Glutamatergic neuron (in vitro differentiated cells): Measurements from ENCODE around the gene GCA. TPM values are rescaled to one million over a fixed set of nuclear protein-coding genes. Genes with fewer than 3 reads are reported as not detected.

Experiments used
- DNase-seq: peaks from one replicate; pipeline ENCODE4 v3.0.0; 2022
- H3K27ac Mint-ChIP-seq: one replicate; pipeline ENCODE4 v1.8.0; 2020; ENCODE audit warnings: mild to moderate bottlenecking, mixed read lengths, inconsistent platforms; ENCODE audit not compliant: unreplicated experiment
- H3K27me3 Mint-ChIP-seq: one replicate; pipeline ENCODE4 v1.8.0; 2020; ENCODE audit warnings: mild to moderate bottlenecking, moderate library complexity, mixed read lengths, inconsistent platforms; ENCODE audit not compliant: unreplicated experiment
- H3K36me3 Mint-ChIP-seq: one replicate; pipeline ENCODE4 v1.8.0; 2020; ENCODE audit warnings: mild to moderate bottlenecking, mixed read lengths, inconsistent platforms; ENCODE audit not compliant: unreplicated experiment
- H3K4me1 Mint-ChIP-seq: one replicate; pipeline ENCODE4 v1.8.0; 2020; ENCODE audit warnings: mild to moderate bottlenecking, low read depth, mixed read lengths, inconsistent platforms; ENCODE audit not compliant: unreplicated experiment
- H3K4me3 Mint-ChIP-seq: one replicate; pipeline ENCODE4 v1.8.0; 2020; ENCODE audit warnings: mild to moderate bottlenecking, mixed read lengths, inconsistent platforms; ENCODE audit not compliant: unreplicated experiment
- H3K9me3 Mint-ChIP-seq: one replicate; pipeline ENCODE4 v1.8.0; 2020; ENCODE audit warnings: mild to moderate bottlenecking, moderate library complexity, mixed read lengths, inconsistent platforms; ENCODE audit not compliant: unreplicated experiment
- total RNA-seq: library from RNA; stranded (reverse); fragmentation: NEBNext Ultra II Directional; extraction: Animal tissue kit (Norgen Biotek cat#: 25700); gene quantifications from one replicate; pipeline ENCODE4 v1.2.1, GENCODE V29; 2021; ENCODE audit not compliant: unreplicated experiment
- TF ChIP-seq, protein P1 (sequence below): fragments of 200-600 bp; sonication (generic); IDR thresholded peaks from one replicate; pipeline ENCODE4 v1.5.0; 2021; ENCODE audit not compliant: partially characterized antibody, unreplicated experiment

Gene GCA
- total RNA-seq, 1 donor from 2014 or later: 19.7 TPM

DNA sequence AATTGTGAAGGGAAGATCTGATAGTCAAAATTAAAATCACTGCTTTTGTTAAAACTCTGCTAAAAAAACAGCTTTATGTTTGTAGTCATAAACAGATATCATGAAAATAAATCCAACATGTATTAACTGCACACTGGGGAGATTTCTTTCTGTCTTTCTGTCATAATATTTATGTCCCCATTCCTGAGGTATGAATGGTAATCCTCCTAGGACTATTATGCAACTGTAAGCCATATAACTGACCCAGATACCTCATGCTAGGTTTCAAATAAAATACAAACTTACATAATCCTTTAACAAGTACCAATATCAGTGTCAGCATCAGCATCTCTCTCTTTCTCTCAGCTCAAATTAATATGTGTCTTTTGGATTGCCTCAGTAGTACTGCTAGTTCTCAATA is 43.7 kb upstream of the GCA start:
- DNase-seq: no peak
- H3K4me3 Mint-ChIP-seq: no peak overlapping the region
- H3K27ac Mint-ChIP-seq: no peak overlapping the region
- TF ChIP-seq, protein P1, sequence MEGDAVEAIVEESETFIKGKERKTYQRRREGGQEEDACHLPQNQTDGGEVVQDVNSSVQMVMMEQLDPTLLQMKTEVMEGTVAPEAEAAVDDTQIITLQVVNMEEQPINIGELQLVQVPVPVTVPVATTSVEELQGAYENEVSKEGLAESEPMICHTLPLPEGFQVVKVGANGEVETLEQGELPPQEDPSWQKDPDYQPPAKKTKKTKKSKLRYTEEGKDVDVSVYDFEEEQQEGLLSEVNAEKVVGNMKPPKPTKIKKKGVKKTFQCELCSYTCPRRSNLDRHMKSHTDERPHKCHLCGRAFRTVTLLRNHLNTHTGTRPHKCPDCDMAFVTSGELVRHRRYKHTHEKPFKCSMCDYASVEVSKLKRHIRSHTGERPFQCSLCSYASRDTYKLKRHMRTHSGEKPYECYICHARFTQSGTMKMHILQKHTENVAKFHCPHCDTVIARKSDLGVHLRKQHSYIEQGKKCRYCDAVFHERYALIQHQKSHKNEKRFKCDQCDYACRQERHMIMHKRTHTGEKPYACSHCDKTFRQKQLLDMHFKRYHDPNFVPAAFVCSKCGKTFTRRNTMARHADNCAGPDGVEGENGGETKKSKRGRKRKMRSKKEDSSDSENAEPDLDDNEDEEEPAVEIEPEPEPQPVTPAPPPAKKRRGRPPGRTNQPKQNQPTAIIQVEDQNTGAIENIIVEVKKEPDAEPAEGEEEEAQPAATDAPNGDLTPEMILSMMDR: no peak
- H3K27me3 Mint-ChIP-seq: no peaks in the 10 kb centered on the region
- H3K4me1 Mint-ChIP-seq: no peaks in the 10 kb centered on the region
- H3K36me3 Mint-ChIP-seq: no peaks in the 10 kb centered on the region
- H3K9me3 Mint-ChIP-seq: no peaks in the 10 kb centered on the region

DNA sequence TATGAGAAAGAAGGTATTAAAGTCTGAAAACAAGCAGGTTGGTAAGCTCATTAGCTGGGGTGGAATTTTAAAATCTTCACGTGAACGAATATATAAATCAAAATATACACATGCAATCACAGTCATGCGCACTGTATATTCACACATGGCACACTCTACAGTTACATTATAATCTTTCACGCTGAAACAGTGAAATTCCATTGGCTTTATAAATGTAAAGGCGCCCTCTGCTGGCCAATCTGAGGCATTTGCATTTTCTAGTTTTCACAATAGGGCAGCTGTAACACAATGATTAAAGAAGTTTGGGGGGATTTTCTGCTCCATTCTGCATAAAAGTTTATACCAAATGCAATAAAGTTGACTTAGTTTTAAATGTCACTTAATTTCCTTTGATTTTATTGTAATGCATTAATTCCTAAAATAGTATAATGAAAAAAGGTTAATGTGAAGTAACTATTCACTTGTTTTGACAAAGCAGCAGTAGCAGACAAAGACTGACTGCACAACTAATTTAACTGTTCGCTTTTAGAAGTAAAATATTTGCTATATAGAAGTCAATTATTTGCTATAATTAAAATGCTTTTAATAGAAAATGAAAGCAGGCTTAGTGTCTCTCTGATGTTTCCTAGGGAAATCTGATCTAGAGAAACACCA is 42.7 kb upstream of the GCA start:
- H3K9me3 Mint-ChIP-seq: no peaks in the 10 kb centered on the region
- no peak overlapping the region for H3K4me3 Mint-ChIP-seq
- no peaks in the 10 kb centered on the region for H3K36me3 Mint-ChIP-seq
- no peaks in the 10 kb centered on the region for H3K27me3 Mint-ChIP-seq
- DNase-seq: peak; percentile 48
- H3K27ac Mint-ChIP-seq: no peak overlapping the region
- TF ChIP-seq, protein P1: peak; percentile 97
- H3K4me1 Mint-ChIP-seq: no peaks in the 10 kb centered on the region

DNA sequence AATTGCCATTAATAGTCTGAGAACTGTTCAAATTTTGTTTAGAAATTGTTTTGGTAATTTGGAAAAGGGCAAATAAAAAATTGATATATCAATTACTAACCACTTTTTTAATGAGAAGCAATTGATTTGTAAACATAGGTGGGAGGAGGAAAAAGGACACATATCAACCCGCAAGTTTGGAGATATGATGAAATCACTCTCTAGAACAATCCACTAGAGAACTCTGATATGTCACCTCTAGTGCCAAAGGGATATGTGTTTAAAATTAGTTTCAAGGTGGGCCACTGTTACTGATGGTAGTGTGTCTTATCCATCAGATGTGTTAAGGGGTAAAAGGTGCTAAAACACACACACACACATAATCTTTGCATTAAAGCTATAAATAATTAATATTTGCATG is 42.1 kb upstream of the GCA start:
- Mint-ChIP-seq H3K4me3 (no peak overlapping the region), H3K36me3 (no peaks in the 10 kb centered on the region), H3K27ac (no peak overlapping the region), H3K4me1 (no peaks in the 10 kb centered on the region), H3K9me3 (no peaks in the 10 kb centered on the region), H3K27me3 (no peaks in the 10 kb centered on the region)
- DNase-seq: no peak
- TF ChIP-seq, protein P1: no peak

DNA sequence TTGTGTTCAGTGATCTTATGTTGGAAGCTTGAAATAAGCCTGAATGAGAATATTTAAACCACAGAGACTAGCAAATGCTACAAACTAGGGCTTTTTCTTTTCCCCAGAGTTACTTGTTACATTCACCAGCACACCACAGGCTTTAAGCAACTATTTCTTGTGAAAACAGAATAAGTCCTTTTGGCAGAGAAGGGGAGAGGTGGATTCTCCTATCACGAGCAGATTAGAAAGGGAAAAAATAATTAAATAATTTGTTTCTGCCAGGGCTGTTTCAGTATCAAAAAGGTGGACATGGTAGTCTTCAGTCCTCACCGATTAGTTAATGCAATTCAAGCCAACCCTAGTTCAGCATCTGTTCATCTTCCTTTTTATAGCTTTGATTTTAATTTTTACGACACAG is 38.0 kb upstream of the GCA start:
- Mint-ChIP-seq H3K27ac (no peak overlapping the region), H3K27me3 (no peaks in the 10 kb centered on the region), H3K4me3 (no peak overlapping the region), H3K4me1 (no peaks in the 10 kb centered on the region), H3K36me3 (no peaks in the 10 kb centered on the region), H3K9me3 (no peaks in the 10 kb centered on the region)
- TF ChIP-seq, protein P1: no peak
- DNase-seq: no peak

DNA sequence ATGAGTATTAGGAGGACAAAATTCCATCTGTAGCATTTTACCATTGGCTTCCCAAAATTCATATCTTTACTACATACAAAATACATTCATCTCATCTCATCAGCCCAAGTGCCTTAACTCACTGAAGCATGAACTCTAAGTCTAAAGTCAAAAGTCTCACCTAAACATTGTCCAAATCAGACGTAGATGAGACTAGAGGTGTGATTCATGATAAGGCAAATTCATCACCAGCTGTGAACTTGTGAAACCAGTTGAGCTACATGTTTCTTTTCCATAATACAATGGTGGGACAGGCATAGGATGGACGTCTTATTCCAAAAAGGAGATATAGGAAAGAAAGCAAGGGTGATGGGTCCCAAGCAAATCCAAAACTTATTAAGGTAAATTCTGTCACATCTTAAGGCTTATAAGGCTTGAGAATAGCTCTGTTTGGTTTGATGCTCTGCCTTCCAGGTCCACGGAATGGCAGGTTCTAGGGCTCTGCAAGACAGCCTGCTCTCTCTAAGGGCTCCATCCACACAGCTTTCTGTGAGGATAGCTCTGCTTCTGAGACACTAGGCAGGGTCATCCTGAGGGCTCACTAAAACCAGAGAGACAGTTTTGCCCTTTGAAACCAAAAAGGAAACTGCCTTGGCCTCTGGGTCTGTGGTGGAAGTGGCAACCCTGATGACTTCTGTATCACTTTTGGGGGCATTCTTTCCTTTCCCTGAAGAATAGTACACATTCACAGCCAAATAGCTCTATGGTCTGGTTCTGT is 35.0 kb upstream of the GCA start:
- TF ChIP-seq, protein P1: no peak
- H3K4me3 Mint-ChIP-seq: no peak overlapping the region

More for the DNA sequence above, 35.0 kb upstream of the GCA start:
- no peaks in the 10 kb centered on the region for H3K9me3 Mint-ChIP-seq
- H3K27ac Mint-ChIP-seq: no peak overlapping the region
- H3K27me3 Mint-ChIP-seq: no peaks in the 10 kb centered on the region
- no peaks in the 10 kb centered on the region for H3K36me3 Mint-ChIP-seq
- H3K4me1 Mint-ChIP-seq: no peaks in the 10 kb centered on the region
- no peak for DNase-seq
